Mononuclear cell (primary cell): ENCODE data around the gene SVOPL. TPM values are rescaled to one million over a fixed set of nuclear protein-coding genes. Genes with fewer than 3 reads are reported as not detected.

Experiments
- H3K27me3 ChIP-seq: 2 replicates; pipeline ENCODE4 v1.6.0; 2011; ENCODE audit warnings: low read length, control low read depth; ENCODE audit not compliant: insufficient read depth
- H3K4me1 ChIP-seq: 2 replicates; pipeline ENCODE4 v1.5.1; 2011; ENCODE audit warnings: mild to moderate bottlenecking, low read length, control low read depth; ENCODE audit not compliant: insufficient read depth
- H3K4me3 ChIP-seq: 2 replicates; pipeline ENCODE4 v1.5.1; 2011; ENCODE audit warnings: mild to moderate bottlenecking, low read length, moderate library complexity
- H3K9me3 ChIP-seq: 2 replicates; pipeline ENCODE4 v1.5.1; 2011; ENCODE audit warnings: low read depth, mild to moderate bottlenecking, control low read depth, low read length
- total RNA-seq: library from RNA; depleted of rRNA; stranded (reverse); fragments of >200 nt; gene quantifications from one replicate; pipeline ENCODE4 v1.2.3, GENCODE V29; 2012

The SVOPL gene
- total RNA-seq, 1 donor: 0.21 TPM

GRCh38 chr7:138616085-138616484, 85.1 kb downstream of the SVOPL start:
- H3K27me3 ChIP-seq: no peaks in the 10 kb centered on the region
- no peaks in the 10 kb centered on the region for H3K4me1 ChIP-seq
- H3K4me3 ChIP-seq: no peak overlapping the region
- H3K9me3 ChIP-seq: no peaks in the 10 kb centered on the region

- no peaks in the 10 kb centered on the region for H3K27me3 ChIP-seq
- no peaks in the 10 kb centered on the region for H3K4me1 ChIP-seq
Observed at GRCh38 chr7:138613630-138614029, 87.5 kb downstream of the SVOPL start.

GRCh38 chr7:138610671-138611170, 90.4 kb downstream of the SVOPL start:
- no peaks in the 10 kb centered on the region for H3K9me3 ChIP-seq
- H3K27me3 ChIP-seq: no peaks in the 10 kb centered on the region
- no peak overlapping the region for H3K4me3 ChIP-seq
- no peaks in the 10 kb centered on the region for H3K4me1 ChIP-seq

More at GRCh38 chr7:138613630-138614029, 87.5 kb downstream of the SVOPL start:
- Histone ChIP-seq H3K4me3 (no peak overlapping the region), H3K9me3 (no peaks in the 10 kb centered on the region)

- H3K4me1 ChIP-seq: no peaks in the 10 kb centered on the region
- H3K27me3 ChIP-seq: no peaks in the 10 kb centered on the region
- H3K9me3 ChIP-seq: no peaks in the 10 kb centered on the region
Observed at GRCh38 chr7:138608275-138608674, 92.9 kb downstream of the SVOPL start.

GRCh38 chr7:138607216-138608126, 93.7 kb downstream of the SVOPL start:
- Histone ChIP-seq H3K27me3 (no peaks in the 10 kb centered on the region), H3K9me3 (no peaks in the 10 kb centered on the region), H3K4me1 (no peaks in the 10 kb centered on the region), H3K4me3 (no peak overlapping the region)

More at GRCh38 chr7:138608275-138608674, 92.9 kb downstream of the SVOPL start:
- H3K4me3 ChIP-seq: no peak overlapping the region

- H3K9me3 ChIP-seq: no peaks in the 10 kb centered on the region
- H3K4me1 ChIP-seq: no peaks in the 10 kb centered on the region
- H3K27me3 ChIP-seq: no peaks in the 10 kb centered on the region
- no peak overlapping the region for H3K4me3 ChIP-seq
Observed at GRCh38 chr7:138606236-138606635, 94.9 kb downstream of the SVOPL start.

- no peaks in the 10 kb centered on the region for H3K4me1 ChIP-seq
- H3K9me3 ChIP-seq: no peaks in the 10 kb centered on the region
- H3K27me3 ChIP-seq: no peaks in the 10 kb centered on the region
- H3K4me3 ChIP-seq: no peak overlapping the region
Observed at GRCh38 chr7:138603549-138604318, 97.4 kb downstream of the SVOPL start.

- no peak overlapping the region for H3K4me3 ChIP-seq
- H3K27me3 ChIP-seq: no peaks in the 10 kb centered on the region
- H3K4me1 ChIP-seq: no peaks in the 10 kb centered on the region
- no peaks in the 10 kb centered on the region for H3K9me3 ChIP-seq
Observed at GRCh38 chr7:138602451-138602850, 98.7 kb downstream of the SVOPL start.

GRCh38 chr7:138595454-138595853, 105.7 kb downstream of the SVOPL start:
- no peaks in the 10 kb centered on the region for H3K27me3 ChIP-seq
- no peaks in the 10 kb centered on the region for H3K4me1 ChIP-seq
- H3K4me3 ChIP-seq: no peak overlapping the region
- H3K9me3 ChIP-seq: no peaks in the 10 kb centered on the region

- H3K4me1 ChIP-seq: no peaks in the 10 kb centered on the region
- no peaks in the 10 kb centered on the region for H3K9me3 ChIP-seq
- H3K4me3 ChIP-seq: no peak overlapping the region
- H3K27me3 ChIP-seq: no peaks in the 10 kb centered on the region
Observed at GRCh38 chr7:138590154-138590553, 111.0 kb downstream of the SVOPL start.

- Histone ChIP-seq H3K27me3 (no peaks in the 10 kb centered on the region), H3K9me3 (no peaks in the 10 kb centered on the region), H3K4me1 (no peaks in the 10 kb centered on the region), H3K4me3 (no peak overlapping the region)
Observed at GRCh38 chr7:138588986-138589385, 112.2 kb downstream of the SVOPL start.

- Histone ChIP-seq H3K27me3 (no peaks in the 10 kb centered on the region), H3K9me3 (no peaks in the 10 kb centered on the region), H3K4me3 (no peak overlapping the region), H3K4me1 (no peaks in the 10 kb centered on the region)
Observed at GRCh38 chr7:138587485-138587884, 113.7 kb downstream of the SVOPL start.

- Histone ChIP-seq H3K4me3 (no peak overlapping the region), H3K4me1 (no peaks in the 10 kb centered on the region), H3K9me3 (no peaks in the 10 kb centered on the region), H3K27me3 (no peaks in the 10 kb centered on the region)
Observed at GRCh38 chr7:138585283-138585993, 115.7 kb downstream of the SVOPL start.

GRCh38 chr7:138584696-138585095, 116.5 kb downstream of the SVOPL start:
- Histone ChIP-seq H3K4me3 (no peak overlapping the region), H3K9me3 (no peaks in the 10 kb centered on the region), H3K4me1 (no peaks in the 10 kb centered on the region), H3K27me3 (no peaks in the 10 kb centered on the region)

GRCh38 chr7:138584283-138584682, 116.9 kb downstream of the SVOPL start:
- Histone ChIP-seq H3K27me3 (no peaks in the 10 kb centered on the region), H3K9me3 (no peaks in the 10 kb centered on the region), H3K4me3 (no peak overlapping the region), H3K4me1 (no peaks in the 10 kb centered on the region)
